GM10266 (cell line): Measurements from ENCODE around the gene ENPP5.

Experiments
- DNase-seq: peaks from one replicate; pipeline ENCODE4 v3.0.0; 2012; ENCODE audit errors: extremely low spot score
- CTCF ChIP-seq: IDR thresholded peaks from 2 replicates; pipeline ENCODE4 v1.5.1; 2012; ENCODE audit warnings: mild to moderate bottlenecking, low read depth; ENCODE audit not compliant: control insufficient read depth, insufficient read depth; ENCODE audit errors: missing control alignments

ENPP5 gene

GRCh38 chr6:46115634-46116033 lies 55.1 kb downstream of the ENPP5 start:
- no peak for TF ChIP-seq CTCF

GRCh38 chr6:46113370-46113769 lies 57.4 kb downstream of the ENPP5 start:
- no peak for DNase-seq
- TF ChIP-seq CTCF: no peak

More at GRCh38 chr6:46115634-46116033, 55.1 kb downstream of the ENPP5 start:
- no peak for DNase-seq
